HG03135 (cell line): ENCODE measurements around the gene NXPH3.

Experiments
- ATAC-seq: cut with Tn5 transposase; IDR thresholded peaks from one replicate; pipeline ENCODE4 v1.9.1; 2021; ENCODE audit warnings: mild to moderate bottlenecking, moderate library complexity; ENCODE audit not compliant: unreplicated experiment

NXPH3 gene

DNA sequence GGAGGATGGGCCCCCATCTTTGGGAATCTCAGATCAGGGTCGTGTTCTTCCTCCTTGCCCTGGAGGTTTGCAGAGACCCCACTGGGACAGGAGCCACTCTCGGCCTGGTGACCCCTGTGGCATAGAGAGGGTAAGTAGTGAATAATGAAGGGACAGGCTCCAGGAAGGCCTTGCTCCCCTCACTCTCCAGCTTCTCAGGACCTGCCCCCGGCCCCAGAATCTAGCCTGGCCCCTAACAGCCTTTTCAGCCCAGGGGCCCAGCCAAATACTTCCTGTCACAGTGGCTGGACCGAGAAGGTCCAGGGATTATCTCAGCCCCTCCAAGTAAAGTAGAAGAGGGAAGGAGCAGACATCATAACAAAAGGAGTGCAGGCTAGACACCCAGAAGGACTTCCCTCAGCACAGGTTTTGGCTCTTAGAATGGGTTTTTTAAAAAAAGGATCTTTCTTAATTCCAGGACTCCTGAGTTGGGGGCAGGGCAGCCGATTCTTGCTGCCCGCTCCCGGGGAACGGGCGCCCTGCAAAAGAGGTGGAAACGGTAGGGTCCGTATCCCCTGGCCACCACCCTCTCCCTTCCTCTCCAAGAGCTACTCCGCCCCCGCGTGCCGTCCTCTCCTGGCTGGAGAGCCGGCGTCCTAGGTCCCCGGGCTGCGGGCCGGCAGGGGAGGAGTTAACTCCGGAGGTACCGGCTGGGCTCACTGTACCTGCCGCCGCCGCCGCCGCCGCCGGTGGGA lies 559 bp upstream of the NXPH3 start:
- no peak for ATAC-seq

DNA sequence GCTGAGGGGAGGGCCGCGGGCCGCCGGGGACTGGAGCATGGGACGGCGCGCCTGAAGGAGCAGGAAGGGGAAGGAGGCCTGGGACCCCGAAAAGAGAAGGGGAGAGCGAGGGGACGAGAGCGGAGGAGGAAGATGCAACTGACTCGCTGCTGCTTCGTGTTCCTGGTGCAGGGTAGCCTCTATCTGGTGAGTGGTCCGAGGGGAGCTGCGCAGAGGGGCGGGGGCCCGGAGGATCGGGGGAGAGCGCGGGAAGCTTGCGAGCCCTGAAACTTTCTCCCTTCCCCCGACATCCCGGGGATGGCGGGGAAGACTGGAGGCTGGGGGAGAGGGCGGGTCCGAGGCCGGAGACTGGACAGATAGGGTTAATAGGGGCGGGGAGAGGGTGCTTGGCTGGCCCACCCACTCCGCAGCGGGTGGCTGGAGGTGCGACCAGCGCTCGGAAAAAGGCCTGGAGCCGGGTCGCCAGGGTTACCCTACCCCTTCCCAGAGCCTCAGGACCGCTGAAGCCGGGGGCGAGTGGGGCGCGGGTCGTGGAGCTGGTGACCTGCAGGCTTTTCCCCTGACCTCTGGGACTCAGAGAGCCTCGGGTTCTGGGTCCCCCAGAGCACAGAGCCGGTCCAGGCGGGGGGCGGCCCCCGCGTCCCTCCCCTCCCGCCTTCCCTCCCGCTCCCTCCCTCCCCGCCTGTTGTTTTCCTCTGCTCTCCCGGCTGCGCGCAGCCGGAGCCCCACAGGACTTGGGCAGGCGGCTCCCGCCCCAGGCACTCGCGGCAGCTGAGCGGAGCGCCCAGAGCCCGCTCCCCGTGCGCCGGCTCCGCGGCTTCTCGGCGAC lies 631 bp downstream of the NXPH3 start:
- ATAC-seq: no peak

DNA sequence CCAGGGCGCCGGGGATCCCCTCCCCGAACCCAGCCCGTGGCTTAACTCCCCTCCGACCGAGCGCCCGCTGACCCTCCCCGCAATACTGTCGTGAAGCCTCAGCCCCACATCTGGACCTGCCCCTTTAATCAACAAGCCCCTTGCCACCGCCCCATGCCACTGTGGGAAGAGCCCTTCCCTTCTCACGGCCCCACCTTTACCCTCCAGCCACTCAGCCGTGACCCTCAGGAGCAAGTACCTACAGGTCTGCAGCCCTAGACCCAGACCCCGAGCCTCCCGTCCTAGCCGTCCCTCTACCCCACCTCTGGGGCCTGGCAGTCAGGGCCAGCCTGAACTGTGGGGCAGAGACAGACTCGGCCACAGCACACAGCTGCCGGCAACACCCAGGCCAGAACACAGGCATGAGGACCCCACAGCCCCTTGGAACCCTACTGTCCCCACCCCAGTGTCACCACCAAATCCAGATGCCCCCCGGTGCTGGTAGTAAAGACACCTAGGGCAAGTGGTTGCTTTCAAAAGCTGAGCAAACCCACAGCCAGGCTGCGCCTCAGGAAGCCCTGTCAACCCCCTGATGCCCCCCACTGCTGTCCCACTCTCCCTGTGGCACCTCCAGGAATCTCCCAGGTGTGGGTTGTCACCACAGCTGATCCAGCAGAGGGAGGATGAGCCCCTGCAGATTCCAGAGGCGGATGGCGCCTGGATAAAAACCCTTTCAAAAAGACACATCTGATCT lies 1.4 kb downstream of the NXPH3 start:
- ATAC-seq: no peak

DNA sequence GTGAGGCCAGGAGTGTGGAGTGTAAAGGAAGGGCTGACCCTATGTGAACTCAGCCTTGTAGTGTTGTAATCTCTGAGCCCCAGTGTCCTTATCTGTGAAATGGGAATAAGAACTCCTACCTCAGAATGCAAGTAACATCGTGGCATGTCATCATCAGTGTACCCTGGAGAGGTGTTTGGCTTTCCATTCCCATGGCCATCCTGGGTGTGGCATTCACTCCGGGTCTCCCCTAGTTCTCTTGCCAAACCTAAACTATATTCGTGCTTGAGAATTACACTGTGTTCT lies 1.9 kb downstream of the NXPH3 start:
- no peak for ATAC-seq

GRCh38 chr17:49577963-49578362 lies 2.3 kb downstream of the NXPH3 start:
- ATAC-seq: no peak

GRCh38 chr17:49578414-49578813 lies 2.7 kb downstream of the NXPH3 start:
- no peak for ATAC-seq

GRCh38 chr17:49578952-49579500 lies 3.4 kb downstream of the NXPH3 start:
- no peak for ATAC-seq

- ATAC-seq: no peak
Observed at GRCh38 chr17:49579522-49579921, 3.9 kb downstream of the NXPH3 start.

- ATAC-seq: no peak
Observed at GRCh38 chr17:49580055-49580721, 4.5 kb downstream of the NXPH3 start.

DNA sequence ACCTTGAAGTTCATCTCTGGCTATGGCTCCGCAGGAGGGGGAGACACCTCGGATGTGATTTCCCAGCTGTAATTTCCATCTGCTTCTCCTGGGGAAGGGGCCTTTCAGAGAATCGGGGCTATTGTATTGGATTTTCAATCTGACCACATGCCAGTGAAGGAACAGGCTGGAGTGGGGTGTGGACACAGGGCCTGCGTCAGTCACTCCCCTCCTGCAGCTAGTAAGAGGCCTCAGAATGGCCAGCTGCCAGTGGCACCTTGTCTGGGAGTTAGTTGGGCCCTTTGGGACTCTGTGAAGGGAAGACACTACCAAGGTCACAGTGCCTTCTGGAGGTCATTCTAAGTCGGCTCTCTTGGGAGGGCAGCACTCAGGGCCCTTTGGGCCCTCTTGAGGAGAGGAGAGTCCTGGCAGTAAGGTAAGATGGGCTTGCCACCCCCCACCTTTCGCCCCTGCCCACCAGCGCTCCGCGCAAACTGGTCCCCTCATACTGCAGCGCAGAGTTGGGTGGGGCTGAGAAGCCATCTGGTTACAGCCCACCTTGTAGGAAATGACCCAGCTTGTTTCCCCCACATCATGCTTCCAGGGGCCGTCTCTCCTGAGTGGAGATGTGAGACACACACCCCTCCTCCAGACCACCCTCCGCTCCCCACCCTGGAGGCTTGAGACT lies 5.4 kb downstream of the NXPH3 start:
- ATAC-seq: no peak

DNA sequence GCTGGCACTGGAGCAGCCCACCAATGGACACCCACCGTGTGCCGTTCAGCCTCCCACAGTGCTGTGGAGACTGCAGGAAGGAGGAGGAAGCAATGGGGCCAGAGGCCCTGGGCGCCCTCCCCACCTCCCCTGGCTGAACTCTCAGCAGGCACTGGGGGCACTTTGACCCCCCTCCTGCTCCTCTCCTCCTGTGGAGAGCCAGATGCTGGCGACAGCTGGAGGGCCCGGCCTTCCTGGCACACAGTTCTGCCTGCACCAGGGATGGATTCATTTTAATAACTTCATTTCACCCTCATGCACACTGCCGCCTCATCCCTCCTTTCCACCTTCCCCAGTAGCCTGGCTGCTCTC lies 6.0 kb downstream of the NXPH3 start:
- ATAC-seq: no peak

GRCh38 chr17:49582055-49582722 lies 6.5 kb downstream of the NXPH3 start:
- no peak for ATAC-seq

- ATAC-seq: no peak
Observed at GRCh38 chr17:49582789-49583188, 7.1 kb downstream of the NXPH3 start.

DNA sequence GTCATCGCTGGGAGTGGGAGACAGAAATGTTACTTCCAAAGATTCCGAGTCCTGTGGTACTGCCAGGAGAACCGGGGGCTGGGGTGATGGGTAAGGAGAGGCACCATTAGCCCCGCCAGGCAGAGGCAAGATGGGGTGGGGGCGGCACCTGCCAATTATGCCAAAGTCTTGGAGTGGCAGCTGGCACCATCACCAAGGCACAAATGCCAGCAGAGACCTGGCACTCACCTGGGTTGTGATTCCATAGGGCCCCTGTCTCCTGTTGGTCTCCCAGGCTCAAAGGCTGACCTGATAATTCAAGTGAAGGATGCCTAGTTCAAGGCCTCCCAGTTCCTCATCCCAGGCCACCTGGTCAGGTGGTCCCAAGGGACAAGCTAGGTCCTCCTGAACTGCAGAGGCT lies 7.6 kb downstream of the NXPH3 start:
- no peak for ATAC-seq

DNA sequence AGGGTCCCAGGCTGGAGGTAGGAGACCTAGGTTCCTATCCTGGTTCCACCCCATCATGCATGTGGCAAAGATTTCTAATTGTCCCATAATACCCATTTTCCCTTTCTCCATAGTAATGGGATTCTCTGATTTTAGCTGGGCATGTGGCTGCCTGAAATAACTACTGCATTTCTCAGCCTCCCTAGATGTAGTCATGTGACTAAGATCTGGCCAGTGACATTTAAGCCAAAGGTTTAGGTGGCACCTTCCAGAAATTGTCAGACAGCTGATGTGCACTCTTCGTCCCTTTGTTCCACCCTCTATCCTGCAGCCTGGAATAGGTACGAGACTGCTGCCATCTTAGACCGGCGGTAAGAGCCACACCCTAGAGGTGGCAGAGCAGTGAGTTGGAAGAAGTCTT lies 8.2 kb downstream of the NXPH3 start:
- ATAC-seq: no peak

DNA sequence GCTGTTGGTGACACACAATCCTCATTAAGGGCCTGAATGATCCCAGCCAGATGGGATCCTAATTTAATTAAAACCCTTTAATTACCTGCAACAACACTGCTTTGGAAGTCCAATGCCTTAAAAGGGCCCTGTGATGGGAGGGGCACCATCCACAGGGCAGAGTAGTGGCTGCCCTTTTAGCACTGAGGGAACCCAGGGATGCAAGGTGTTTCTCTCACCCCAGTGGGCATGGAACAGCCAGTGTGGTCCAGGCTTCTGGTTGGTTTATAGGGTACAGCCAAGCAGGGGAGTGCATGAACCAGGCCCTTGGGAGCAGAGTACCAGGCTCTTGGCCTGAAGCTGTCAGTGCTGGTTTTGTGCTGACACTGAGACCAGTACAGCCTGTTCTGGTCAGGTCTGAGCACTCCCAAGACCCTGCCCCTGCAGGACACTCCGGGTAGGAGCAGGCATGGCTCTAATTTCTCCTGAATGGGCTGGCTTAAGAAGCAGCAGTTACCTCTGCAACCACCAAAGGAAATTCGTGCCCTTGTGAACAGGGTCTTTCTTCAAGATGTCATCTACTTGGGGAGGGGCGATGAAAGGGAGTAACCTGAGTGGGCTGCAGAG lies 9.9 kb downstream of the NXPH3 start:
- no peak for ATAC-seq

DNA sequence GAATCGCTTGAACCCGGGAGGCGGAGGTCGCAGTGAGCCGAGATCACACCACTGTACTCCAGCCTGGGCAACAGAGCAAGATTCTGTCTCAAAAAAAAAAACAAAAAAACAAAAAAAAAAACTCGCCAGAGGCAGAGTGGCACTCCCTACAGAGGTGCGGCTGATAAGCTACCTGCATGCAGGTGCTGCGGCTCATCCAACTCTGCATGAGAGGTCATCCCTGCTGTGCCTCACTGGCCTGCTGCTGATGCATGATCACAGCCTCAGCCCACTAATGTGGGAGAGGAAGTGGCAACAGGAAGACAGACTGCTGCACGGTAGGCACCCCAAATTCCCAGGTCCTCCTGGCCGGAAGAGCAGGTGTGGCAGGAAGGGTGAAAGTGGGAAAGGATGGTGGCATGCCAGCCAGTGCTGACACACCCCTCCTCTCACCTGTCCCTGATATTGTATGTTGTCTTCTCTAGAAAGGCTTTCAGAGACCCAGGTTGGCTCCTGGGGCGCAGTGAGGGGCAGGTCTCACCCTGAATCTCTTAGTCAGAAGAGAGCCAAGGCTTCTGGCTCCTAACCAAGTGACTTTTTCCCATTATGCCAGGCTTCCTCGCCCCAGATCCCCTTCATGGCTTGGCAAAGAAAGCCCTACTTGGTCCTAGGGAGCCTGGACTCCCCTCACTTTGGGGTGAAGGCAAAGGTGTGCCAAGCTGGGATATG lies 11.8 kb downstream of the NXPH3 start:
- ATAC-seq: no peak

DNA sequence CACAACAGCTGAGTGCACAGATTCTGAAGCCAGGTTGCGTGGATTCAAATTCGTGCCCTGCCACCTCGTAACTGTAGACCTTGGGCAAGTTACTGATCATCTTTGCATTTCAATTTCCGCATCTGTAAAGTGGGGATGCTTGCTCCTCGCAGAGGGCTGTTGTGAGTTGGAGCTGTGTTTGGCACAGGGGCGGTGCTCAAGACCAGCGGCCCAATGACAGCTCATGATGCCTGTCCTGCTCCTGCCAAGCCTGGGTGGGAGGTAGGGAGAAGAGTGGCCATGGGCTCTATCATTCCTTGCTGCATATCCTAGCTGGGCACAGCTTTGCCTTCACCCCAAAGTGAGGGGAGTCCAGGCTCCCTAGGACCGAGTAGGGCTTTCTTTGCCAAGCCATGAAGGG lies 12.6 kb downstream of the NXPH3 start:
- ATAC-seq: no peak
